ENCODE measurements around the gene NCOR1.
"Not testable (repeated sequence)": the region's sequence is repeated elsewhere in the genome, so short reads cannot be mapped to it uniquely, and the experiment has no call there.

The NCOR1 gene

DNA sequence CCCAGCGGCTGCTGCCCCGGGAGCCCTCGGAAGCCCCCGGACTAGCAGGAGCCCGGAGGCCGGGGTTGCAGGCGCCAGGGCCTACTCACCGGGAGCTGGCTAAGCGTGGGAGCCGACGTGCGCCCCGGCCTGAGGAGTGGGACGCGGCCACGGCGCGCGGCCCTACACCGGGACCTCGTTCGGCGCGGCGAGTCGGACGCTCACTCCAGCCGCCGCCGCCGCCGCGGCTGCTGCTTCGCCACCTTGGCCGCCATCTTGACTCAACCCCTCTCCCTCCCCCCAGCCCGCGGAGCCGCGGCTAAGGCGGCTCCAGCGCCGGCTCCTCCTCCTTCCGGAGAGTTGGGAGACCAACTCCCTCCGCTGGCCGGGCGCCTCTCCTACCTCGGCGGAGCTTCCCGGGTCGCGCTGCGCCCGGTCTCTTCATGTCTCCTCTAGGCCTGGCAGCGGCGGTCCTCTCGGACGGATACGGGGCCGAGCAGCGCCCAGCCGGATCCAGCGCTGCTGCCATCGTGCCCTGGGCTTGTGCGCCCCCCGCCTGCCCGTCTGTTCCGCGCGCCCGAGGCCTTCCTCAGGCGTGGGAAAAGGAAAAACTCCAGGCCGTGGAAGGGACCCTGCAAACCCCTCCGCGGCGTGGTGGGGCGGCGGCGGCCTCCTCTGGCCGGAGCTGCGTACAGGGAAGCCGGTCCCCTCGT is at the start of gene NCOR1:
Gene NCOR1, minus strand, starts transcription at position 262 of the 692 bp plus-strand sequence. CDS start 20,965 bp downstream, outside the sequence.
- peak; percentile 45 for DNase-seq

DNA sequence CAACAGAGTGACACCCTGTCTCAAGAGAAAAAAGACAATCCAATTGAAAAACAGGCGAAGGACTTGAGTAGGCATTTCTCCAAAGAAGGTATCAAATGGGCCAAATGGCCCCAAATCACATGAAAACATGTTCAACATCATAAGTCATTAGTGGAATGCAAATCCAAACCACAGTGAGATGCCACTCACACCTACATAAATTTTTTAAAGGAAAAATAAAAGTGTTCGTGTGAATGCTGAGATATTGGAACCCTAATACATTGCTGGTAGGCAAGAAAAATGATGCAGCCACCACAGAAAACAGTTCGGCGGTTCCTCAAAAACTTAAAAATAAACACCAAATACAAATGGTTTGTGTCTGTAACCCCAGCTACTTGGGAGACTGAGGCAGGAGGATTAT is 46.9 kb upstream of the NCOR1 start:
- DNase-seq, result no peak

DNA sequence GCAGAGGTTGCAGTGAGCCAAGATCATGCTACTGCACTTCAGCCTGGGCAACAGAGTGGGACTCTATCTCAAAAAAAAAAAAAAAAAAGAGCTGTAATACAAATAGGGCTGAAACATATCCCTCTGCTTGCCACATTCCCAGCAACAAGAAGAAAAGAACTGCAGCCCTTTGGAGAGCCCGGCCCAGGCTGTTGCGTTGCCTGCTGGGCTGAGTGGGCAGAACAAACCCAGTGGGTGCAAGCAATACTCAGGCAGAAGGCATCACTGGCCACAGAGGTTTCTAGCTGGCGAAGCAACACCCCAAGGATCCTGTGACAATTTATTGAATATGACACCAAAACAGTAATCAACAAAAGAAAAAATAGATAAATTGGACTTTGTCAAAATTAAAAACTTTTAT is 45.7 kb upstream of the NCOR1 start:
- DNase-seq, result no peak

DNA sequence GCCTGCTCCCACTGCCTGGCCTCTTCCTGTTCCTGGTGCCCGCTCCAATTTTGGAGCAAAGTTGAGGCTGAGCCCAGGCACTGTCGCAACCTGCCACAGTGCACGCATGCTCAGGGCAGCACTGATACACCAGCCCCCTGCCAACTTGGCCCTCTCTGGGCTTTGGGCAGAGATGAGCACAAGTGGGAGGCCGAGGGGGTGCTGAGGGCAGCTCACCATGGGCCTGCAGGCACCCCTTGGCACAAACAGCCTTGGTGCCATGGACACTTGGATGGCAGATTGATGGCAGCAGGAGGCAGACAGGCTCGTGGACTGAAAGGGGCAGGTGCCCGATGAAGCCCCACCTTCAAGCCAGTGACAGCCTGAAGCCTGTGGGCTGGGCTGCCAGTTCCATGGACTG is 44.6 kb upstream of the NCOR1 start:
- DNase-seq, result no peak

DNA sequence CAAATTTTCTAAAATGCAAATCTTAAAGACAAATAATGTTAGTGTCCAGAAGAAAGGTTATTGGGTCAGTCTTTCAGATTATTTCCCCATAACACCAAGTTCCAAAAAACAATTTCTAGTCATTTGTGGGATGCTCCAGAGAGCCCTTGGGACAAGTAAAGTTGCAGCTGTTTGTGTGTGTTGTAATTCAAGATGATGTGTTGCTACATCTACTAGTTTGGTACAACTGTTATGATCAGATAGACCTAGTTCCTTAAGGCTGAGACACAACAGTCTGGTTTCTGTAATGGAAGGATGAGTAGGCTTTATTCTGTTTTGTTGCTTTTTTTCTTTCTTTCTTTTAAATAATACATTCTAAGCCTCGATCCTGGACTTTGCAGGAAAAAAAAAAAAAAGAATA is 43.6 kb upstream of the NCOR1 start:
- no peak for DNase-seq

DNA sequence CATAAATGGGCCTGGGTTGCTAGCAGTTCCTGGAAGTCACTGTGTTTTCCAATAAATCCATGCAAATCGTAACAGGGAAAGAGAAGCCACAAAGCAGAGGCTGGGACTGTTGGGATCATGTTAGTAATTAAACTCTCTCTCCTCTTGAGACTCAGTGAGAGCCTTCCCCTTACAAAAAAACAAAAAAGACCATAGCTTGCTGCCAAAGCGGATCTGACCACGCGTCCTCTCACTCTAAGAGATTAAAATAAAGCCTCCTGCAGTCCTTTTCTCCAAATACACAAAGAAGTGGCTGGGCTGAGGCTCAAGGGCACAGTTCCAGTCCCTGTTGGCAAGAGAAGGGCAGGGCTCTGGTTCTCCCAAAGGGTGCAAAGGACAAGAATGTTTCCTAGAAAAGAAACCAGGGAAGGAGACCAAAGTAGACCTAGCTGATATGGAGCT is 40.2 kb upstream of the NCOR1 start:
- no peak for DNase-seq

DNA sequence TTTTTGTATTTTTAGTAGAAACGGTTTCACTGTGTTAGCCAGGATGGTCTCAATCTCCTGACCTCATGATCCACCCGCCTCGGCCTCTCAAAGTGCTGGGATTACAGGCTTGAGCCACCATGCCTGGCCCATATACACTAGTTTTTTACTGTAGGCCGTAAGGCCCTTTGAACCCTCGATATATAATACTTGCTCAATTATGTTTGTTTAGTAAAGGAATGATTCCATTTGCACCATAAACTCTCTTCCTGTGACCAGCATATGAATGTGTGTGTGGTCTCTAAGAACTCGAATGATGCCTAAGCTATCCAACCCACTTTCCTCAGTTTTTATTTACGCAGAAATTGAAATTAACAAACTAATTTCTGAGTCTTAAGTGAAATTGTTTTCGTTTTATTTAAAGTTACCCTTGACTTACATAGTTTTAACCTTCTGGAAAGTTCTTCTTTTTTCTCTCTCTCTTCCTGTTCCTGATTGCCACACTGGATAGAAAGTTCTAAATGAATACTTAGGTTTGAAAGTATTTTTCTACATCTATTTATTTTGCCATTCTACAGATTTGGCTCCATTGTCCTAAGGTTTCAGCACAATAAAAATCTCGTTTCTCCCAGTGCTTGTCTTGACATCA is 39.6 kb upstream of the NCOR1 start:
- no peak for DNase-seq

DNA sequence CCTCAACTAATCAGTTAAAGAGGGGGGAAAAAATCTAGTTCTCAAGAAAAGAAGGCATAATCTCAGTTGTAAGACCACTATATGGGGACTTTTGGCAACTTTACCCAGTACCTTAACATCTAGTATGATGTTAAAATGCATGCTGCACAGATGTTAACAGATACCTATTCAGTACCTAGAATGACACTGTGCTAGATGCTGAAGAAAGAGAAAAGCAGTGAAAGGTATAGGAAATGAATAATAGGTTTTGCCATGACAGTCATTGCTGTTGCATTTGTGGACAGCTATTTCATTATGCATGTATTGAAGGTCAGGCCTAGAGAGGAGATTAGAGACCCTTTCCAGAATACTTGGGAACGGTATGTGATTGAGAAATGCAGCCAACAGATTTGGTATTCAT is 36.2 kb upstream of the NCOR1 start:
- DNase-seq, result no peak

DNA sequence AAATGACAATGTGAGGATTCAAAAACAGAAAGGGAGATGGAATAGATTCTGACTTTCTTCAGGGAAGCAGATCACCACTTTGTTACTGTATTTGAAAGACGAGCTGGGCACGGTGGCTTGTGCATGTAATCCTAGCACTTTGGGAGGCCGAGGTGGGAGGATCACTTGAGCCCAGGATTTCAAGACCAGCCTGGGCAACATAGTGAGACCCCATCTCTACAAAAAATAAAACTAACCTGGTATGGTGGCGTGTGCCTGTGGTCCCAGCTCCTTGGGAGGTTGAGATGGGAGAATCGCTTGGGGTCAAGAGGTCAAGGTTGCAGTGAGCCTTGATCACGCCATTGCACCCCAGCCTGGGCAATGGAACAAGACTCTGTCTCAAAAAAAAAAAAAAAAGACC is 35.7 kb upstream of the NCOR1 start:
- no peak for DNase-seq

DNA sequence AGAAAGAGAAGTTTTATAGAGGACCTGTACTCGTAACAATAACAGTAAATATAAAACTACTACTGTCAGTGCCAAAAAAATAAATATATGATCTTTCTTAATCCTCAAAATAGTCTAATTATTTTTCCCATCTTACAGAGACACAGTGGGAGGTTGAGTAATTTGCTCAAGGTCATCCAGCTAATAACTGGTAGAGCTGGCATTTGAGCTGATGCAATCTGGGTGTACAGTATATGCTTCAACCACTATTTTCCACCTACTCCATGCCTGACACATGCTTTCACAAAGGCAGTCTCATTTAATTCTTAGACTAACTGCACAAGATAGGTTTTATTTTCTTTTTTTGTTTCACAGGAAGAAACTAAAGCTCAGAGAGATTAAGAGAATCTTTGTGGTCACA is 35.3 kb upstream of the NCOR1 start:
- DNase-seq, result no peak

DNA sequence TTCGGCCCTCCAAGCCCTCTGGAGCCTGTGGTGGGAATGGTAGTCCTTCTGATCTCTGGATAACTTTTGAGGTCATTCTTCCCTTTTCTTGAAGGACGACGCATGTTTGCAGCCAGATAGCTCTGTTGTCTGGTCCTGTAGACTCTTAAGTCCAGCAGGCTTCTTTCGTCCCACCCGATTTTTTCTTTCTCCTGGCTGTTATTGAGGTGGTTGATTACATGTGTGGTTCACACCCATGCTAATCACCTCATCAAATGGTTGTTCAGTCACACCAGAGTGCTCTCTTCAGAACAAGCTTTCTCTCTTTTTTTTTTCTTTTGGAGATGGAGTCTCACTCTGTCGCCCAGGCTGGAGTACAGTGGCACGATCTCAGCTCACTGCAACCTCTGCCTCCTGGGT is 32.3 kb upstream of the NCOR1 start:
- no peak for DNase-seq

DNA sequence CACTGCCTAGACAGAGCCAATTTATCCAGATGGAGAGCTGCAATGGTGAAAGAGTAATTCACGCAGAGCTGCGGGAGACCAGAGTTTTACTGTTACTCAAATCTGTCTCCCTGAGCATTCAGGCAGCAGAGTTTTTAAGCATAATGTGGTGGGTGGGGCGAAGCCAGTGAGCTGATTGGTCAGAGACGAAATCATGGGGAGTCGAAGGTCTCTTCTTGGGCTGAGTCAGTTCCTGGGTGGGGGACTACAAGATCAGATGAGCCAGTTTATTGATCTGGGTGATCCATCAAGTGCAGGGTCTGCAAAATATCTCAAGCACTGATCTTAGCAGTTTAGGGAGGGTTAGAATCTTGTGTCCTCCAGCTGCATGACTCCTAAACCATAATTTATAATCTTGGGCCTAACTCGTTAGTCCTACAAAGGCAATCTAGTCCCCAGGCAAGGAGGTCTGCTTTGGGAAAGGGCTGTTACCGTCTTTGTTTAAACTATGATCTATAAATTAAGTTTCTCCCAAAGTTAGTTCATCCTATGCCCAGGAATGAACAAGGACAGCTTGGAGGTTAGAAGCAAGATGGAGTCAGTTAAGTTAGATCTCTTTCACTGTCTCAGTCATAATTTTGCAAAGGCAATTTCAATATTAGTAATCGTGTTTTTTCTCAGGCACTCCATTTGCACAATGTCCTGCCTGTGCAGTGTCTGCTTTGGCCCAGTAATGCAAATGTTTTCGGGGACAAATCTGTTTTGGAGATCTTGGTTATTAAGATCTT is 28.6 kb upstream of the NCOR1 start:
- no peak for DNase-seq

DNA sequence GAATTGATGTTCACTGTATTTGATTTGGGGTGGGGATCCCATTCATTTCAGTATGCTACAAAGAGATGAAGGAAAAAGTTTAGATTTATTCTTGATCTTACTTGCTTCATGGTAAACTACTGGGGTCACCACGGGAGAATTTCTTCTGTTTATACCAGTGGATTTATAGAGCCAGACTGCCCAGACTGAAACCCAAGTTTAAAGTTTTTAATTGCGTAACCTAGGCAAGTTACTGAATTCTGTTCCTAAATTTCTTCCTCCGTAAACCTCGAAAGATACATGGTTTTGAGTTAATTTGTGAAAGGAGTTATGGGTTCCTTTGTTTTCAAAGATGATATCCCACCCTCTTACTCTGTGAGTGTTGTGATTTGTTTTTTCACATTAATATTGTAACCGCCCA is 28.1 kb upstream of the NCOR1 start:
- no peak for DNase-seq

DNA sequence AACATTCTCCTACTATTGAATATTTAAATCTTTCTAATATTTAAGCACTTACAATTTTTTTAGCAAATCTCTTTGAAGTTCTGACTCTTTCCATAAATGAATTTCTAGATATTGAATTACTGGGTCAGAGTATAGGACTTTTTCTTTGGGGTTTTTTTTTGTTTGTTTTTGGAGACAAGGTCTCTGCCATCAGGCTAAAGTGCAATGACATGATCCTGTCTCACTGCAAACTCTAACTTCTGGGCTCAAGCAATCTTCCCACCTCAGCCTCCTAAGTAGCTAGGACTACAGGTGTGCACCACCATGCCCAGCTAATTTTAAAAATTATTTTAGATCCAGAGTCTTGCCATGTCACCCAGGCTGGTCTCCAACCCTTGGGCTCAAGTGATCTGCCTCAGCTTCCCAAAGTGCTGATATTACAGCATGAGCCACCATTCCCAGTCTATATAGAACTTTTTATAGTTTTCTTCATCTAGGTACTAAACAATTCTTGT is 26.6 kb upstream of the NCOR1 start:
- no peak for DNase-seq

DNA sequence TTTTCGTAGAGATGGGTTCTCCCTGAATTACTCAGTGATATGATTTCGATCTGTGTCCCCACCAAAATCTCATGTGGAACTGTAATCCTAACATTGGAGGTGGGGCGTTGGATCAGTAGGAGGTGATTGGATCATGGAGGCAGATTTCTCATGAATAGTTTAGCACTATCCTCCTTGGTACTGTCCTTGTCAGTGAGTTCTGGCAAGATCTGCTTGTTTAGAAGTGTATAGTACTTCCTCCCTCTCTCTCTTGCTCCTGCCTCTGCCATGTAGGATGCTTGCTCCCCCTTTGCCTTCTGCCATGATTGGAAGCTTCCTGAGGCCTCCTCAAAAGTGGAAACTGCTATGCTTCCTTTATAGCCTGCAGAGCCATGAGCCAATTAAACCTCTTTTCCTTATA is 24.6 kb upstream of the NCOR1 start:
- no peak for DNase-seq

DNA sequence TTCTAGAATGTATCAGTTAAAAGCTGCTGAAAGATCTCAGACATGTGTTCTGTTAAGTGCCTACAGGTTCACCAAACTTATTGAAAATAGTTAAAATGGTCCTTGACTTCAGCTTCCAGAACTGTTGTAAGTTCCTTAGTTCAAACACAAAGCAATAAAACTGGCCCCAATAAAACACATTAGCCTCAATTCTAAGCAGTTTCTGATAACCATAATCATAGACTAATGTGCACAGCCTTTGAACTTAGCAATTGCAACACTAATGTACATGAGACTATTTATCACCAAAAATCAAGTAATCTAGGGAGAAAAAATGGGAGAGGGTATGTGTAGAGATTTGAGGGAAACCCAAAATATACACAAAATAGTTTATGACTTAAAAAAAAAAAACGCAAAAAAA is 17.1 kb upstream of the NCOR1 start:
- no peak for DNase-seq

DNA sequence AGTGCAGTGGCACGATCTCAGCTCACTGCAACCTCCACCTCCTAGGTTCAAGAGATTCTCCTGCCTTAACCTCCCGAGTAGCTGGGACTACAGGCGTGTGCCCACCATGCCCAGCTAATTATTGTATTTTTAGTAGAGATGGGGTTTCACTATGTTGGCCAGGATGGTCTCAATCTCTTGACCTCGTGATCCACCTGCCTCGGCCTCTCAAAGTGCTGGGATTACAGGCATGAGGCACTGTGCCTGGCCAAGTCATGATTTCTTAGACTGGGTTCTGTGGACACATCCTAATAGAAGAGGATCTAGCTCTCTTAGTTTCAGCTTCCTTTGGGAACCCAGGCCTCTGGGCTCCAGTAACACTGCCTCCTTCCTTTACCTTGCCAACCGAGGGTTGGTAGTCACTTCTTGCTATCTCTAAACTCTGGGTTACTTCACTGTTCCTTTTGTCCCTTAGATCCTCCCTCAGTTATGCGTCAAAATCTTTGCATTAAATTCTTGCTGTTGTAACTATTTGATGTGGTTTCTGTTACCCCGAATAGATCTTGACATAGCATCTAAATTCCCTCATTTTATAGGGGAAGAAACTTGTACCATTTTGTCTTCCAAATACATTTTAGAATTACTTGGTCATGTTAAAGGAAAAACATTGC is 14.7 kb upstream of the NCOR1 start:
- not testable (repeated sequence) for DNase-seq

DNA sequence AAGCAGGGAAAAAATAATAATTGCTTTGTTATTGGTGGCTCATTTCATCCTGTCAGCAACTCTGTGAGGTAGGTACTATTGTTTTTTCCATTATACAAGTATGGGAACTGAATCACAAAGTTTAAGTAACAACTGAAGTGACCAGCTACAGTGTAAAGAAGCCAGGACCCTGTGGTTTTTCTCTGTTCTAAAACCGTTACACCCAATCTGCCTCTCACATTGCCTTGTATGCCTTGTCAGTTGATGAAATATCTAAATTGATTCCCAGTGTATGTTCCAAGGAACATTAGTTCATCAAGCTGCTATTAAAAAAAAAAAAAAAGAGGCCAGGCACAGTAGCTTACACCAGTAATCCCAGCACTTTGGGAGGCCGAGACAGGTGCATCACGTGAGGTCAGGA is 7.1 kb upstream of the NCOR1 start:
- DNase-seq, result no peak

DNA sequence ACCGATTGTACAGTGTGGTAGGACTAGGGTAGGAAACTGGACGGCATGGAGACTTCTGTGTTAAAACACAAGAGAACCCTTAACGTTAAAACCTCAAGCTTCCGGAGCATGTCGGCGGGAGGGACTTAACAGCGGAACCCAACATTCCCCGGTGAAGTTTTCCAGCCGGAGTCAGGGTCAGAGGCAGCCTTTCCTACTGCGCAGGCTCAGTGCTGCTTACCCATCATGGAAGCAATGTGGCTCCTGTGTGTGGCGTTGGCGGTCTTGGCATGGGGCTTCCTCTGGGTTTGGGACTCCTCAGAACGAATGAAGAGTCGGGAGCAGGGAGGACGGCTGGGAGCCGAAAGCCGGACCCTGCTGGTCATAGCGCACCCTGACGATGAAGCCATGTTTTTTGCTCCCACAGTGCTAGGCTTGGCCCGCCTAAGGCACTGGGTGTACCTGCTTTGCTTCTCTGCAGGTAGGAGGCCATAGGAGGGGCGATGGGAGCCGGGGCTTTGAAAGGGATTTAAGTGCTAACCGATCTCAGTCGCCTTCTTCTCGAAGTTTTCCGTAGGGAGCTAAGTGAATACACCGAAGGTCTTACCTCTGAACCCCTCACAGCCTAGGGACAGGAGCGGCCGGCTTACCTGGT is 1.8 kb upstream of the NCOR1 start, which contains the start of gene PIGL:
Gene PIGL, plus strand, starts transcription at position 209 of the 634 bp plus-strand sequence. Its CDS starts 17 bp downstream, at position 226.
- peak; percentile 71 for DNase-seq

DNA sequence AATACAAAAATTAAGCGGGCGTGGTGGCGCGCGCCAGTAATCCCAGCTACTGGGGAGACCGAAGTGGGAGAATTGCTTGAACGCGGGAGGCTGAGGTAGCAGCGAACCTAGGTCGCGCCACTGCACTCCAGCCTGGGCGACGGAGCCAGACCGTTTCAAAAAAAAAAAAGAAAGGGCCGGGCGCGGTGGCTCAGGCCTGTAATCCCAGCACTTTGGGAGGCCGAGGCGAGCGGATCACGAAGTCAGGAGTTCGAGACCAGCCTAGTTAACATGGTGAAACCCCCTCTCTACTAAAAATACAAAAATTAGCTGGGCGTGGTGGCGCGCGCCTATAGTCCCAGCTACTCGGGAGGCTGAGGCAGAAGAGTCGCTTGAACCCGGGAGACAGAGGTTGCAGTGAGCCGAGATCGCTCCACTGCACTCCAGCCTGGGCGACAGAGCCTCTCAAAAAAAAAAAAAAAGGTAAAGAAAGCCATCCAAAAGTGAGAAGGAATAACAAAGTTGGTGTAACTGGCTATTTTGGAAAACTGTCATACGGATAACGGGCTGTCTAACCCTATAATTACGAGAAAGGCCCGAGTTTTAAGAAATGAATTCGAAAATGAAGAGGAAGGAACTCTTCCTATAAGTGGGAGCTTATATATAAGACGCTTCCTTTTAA is 1.1 kb upstream of the NCOR1 start:
- not testable (repeated sequence) for DNase-seq

DNA sequence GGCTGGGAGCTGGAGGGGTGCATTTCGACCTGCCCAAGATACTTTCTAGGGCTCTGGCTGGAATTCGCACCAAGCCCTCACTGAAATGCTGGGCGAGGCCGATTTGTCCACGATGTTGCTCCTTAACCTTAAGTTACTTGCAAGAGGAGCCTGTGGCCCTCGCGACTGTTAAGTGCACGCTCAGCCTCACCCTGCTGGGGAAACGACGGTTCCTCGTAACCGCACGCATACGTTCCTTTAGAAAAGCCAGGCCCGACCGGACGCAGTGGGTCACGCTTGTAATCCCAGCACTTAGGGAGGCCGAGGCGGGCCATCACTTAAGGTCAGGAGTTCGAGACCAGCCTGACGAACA is 607 bp upstream of the NCOR1 start:
- DNase-seq, result no peak

DNA sequence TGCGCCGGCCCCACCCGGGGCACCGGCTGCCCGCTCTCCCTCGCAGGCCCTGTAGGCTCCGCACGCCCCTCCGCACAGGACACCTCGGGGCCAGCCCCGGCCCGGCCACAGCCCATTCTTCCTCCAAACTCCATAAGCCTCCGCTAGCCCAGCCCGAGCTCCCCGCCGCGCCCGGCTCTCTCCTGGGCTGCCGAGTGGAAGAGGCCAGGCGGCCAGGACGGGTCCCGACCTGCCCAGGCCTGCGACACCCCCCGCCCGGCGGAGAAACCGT is 397 bp downstream of the NCOR1 start:
- no peak for DNase-seq
